Tibial artery (tissue), 4 donors: ENCODE measurements around the gene HLA-DQB1.
"Not testable (repeated sequence)": the region's sequence is repeated elsewhere in the genome, so short reads cannot be mapped to it uniquely, and the experiment has no call there.

Experiments used
- DNase-seq, 2 donors: peaks; one replicate each; pipeline ENCODE4 v3.0.0-alpha.2; 2019
- H3K27ac ChIP-seq, 2 donors: fragments of 200-600 bp; sonication (generic) in 1 of 2; 1 replicate in 1 of 2; 2 replicates in 1 of 2; pipeline ENCODE4 v1.5.1; 2018 to 2019; ENCODE audit warnings: mild to moderate bottlenecking in 1 of 2
- H3K27me3 ChIP-seq, 2 donors: fragments of 200-600 bp; sonication (generic) in 1 of 2; one replicate each; pipeline versions ENCODE4 v1.5.1 to v1.6.0; 2016 to 2019
- H3K36me3 ChIP-seq, 3 donors: fragments of 200-600 bp; sonication (generic) in 2 of 3; one replicate each; pipeline ENCODE4 v1.5.1; 2016 to 2019; ENCODE audit warnings: mild to moderate bottlenecking in 2 of 3
- H3K4me1 ChIP-seq, 4 donors: fragments of 200-600 bp; sonication (generic) in 2 of 4; 1 replicate in 3 of 4; 2 replicates in 1 of 4; pipeline ENCODE4 v1.5.1; 2016 to 2019
- H3K4me3 ChIP-seq, 2 donors: fragments of 200-600 bp; sonication (generic) in 1 of 2; 1 replicate in 1 of 2; 2 replicates in 1 of 2; pipeline ENCODE4 v1.5.1; 2018 to 2019; ENCODE audit warnings: mild to moderate bottlenecking in 2 of 2
- H3K9me3 ChIP-seq, 3 donors: fragments of 200-600 bp; sonication (generic) in 1 of 3; one replicate each; pipeline ENCODE4 v1.5.1; 2016 to 2019
- intact Hi-C: fragments of 100-400 bp; cut with DNase I; formaldehyde crosslinking; loops from one replicate; pipeline ENCODE4 v1.15.0; 2023; ENCODE audit warnings: low total_unique reads
- TF ChIP-seq, protein P1 (sequence below), 2 experiments: fragments of 200-600 bp in 1 of 2; fragments of 450-650 bp in 1 of 2; IDR thresholded peaks; one replicate each; pipeline ENCODE4 v1.5.1; 2017 to 2019; ENCODE audit warnings: antibody characterized with exemption in 2 of 2, mild to moderate bottlenecking in 1 of 2, moderate library complexity in 1 of 2

The HLA-DQB1 gene

DNA sequence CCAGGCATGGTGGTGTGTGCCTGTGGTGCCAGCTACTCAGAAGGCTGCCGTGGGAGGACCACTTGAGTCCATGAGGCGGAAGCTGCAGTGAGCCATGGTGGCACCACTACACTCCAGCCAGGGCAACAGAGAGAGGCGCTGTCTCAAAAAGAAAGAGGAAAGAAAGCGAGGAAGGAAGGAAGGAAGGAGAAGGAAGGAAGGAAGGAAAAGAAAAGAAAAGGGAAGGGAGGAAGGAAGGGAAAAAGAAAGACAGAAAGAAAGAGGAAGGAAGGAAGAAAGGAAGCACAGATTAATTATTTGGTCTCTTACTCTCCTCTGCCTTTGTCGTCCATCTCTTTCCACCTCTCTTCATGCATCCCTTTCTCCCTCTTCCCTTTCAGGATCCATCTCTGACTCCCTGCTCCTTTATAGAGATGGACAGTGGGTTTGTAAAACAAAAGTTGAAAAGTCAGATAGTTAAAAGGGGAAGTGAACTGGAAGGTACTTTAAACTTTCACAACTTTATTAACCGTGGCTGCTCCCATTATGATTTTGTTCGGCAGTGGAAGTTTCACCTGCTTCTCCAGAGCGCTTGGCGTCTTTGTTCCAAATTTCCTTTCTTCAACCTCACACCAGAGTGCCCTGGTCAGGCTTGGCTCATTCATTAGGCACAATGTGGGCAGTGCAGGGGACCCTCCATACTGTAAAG lies 27.8 kb downstream of the HLA-DQB1 start:
- Histone ChIP-seq H3K27ac (no peak overlapping the region), H3K4me3 (no peak overlapping the region), H3K36me3 (no peaks in the 10 kb centered on the region), H3K4me1 (no peaks in the 10 kb centered on the region), H3K27me3 (no peaks in the 10 kb centered on the region), H3K9me3 (no peaks in the 10 kb centered on the region)
- no peak for DNase-seq
- intact Hi-C loops, result no loop called here
- TF ChIP-seq, protein P1, sequence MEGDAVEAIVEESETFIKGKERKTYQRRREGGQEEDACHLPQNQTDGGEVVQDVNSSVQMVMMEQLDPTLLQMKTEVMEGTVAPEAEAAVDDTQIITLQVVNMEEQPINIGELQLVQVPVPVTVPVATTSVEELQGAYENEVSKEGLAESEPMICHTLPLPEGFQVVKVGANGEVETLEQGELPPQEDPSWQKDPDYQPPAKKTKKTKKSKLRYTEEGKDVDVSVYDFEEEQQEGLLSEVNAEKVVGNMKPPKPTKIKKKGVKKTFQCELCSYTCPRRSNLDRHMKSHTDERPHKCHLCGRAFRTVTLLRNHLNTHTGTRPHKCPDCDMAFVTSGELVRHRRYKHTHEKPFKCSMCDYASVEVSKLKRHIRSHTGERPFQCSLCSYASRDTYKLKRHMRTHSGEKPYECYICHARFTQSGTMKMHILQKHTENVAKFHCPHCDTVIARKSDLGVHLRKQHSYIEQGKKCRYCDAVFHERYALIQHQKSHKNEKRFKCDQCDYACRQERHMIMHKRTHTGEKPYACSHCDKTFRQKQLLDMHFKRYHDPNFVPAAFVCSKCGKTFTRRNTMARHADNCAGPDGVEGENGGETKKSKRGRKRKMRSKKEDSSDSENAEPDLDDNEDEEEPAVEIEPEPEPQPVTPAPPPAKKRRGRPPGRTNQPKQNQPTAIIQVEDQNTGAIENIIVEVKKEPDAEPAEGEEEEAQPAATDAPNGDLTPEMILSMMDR (IDR thresholded peaks at IDR 0.05), result no peak

DNA sequence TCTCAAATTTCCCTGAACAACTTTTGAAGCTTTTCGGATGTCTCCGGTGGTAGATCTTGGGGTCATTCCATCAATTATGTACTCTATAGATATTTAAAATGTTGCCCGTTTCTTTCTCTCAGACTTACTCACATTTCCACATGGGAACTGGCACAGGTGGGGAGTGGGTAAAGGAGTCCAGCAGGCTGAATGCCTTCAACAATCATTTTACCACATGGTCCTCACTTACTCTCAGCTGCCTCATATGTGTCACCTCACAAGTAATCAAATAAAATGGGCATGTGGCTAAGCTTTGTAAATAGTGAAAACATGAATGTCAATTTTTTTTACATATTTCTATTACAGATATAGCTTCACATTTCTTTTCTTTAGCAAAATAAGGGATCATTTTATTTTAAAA lies 28.6 kb downstream of the HLA-DQB1 start:
- intact Hi-C loops, result no loop called here
- TF ChIP-seq, protein P1 (IDR thresholded peaks at IDR 0.05), result no peak
- no peaks in the 10 kb centered on the region for H3K27me3 ChIP-seq

DNA sequence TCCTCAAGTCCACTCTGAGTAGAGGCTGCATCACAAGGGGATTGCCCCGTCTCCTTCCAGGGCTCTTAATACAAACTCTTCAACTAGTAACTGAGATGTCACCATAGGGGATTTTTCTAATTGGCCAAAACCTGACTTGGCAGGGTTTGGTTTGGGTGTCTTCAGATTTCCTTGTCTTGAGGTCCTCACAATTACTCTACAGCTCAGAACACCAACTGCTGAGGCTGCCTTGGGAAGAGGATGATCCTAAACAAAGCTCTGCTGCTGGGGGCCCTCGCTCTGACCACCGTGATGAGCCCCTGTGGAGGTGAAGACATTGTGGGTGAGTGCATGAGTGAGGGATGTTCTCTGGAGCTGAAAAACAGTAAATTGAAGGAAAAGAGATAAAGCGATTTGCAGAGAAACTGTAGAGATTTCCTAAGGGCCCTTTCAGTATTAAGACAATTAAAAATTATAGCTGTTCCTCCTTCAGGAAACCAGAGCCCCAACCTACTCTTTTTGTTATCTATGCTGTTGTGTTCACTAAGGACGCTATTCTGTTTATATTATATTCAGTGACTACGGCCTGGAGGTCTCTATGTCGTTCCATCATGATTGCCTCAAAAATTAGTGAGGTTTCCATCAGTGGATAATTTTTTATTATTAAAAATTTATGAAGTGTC lies 29.1 kb downstream of the HLA-DQB1 start, which contains the start of gene HLA-DQA1:
Gene HLA-DQA1, plus strand, starts transcription at position 188 of the 662 bp plus-strand sequence. Its CDS starts 53 bp downstream, at position 241.
- TF ChIP-seq, protein P1 (IDR thresholded peaks at IDR 0.05), result no peak
- H3K27ac ChIP-seq, result no peak within 1 kb of the TSS
- no peaks in the 10 kb centered on the region for H3K27me3 ChIP-seq
- no peaks in the 10 kb centered on the region for H3K4me1 ChIP-seq
- intact Hi-C loops, result no loop called here
- no peaks in the 10 kb centered on the region for H3K9me3 ChIP-seq
- peak in 1 of 2 donors; percentile 20 for DNase-seq
- H3K4me3 ChIP-seq, result no peak within 1 kb of the TSS
- H3K36me3 ChIP-seq, result no peaks in the 10 kb centered on the region

More for the DNA sequence above, 28.6 kb downstream of the HLA-DQB1 start:
- Histone ChIP-seq H3K27ac (no peak overlapping the region), H3K4me1 (no peaks in the 10 kb centered on the region), H3K36me3 (no peaks in the 10 kb centered on the region), H3K4me3 (no peak overlapping the region), H3K9me3 (no peaks in the 10 kb centered on the region)
- no peak for DNase-seq

DNA sequence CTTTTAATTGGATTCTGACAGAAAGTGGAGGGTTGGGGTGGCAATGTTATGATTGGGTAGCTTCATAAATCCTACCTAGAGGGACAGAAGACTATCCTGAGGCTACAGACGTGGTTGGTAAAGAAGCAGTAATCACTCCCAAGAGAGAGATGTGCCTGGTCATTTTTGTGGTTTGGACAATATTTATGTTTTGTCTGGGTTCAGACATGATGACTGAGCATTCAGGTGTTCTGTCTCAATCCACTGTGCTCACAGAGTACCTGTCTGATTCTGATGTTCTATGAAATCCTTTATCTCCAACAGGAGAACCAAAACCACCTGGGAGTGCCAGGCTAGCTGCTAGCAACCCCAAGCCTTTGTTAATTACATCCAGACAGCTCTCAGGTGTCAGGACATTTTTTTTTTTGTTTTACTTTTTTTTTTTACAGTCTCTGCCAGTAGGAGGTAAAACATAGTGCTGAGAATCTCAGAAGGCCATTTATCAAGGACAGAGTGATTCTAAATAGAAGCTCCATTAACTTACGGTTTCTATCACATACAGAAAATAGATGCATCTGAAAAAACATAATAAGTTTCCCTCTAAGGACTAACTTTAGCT lies 30.8 kb downstream of the HLA-DQB1 start:
- no peak overlapping the region for H3K4me3 ChIP-seq
- no peak overlapping the region for H3K27ac ChIP-seq
- TF ChIP-seq, protein P1 (IDR thresholded peaks at IDR 0.05), result no peak
- no peaks in the 10 kb centered on the region for H3K27me3 ChIP-seq
- intact Hi-C loops, result no loop called here
- DNase-seq, result no peak
- no peaks in the 10 kb centered on the region for H3K9me3 ChIP-seq
- no peaks in the 10 kb centered on the region for H3K4me1 ChIP-seq
- H3K36me3 ChIP-seq, result no peaks in the 10 kb centered on the region

DNA sequence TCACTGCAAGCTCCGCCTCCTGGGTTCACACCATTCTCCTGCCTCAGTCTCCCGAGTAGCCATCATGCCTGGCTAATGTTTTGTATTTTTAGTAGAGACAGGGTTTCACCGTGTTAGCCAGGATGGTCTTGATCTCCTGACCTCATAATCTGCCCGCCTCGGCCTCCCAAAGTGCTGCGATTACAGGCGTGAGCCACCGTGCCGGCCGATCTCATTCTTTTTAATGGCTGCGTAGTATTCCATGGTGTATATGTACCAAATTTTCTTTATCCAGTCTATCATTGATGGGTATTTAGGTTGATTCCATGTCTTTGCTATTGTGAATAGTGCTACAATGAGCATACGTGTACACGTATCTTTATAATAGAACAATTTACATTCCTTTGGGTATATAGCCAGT lies 36.7 kb downstream of the HLA-DQB1 start:
- DNase-seq, H3K9me3 ChIP-seq, H3K27ac ChIP-seq, H3K4me3 ChIP-seq, H3K4me1 ChIP-seq, H3K27me3 ChIP-seq, intact Hi-C loops, H3K36me3 ChIP-seq: not testable (repeated sequence)

DNA sequence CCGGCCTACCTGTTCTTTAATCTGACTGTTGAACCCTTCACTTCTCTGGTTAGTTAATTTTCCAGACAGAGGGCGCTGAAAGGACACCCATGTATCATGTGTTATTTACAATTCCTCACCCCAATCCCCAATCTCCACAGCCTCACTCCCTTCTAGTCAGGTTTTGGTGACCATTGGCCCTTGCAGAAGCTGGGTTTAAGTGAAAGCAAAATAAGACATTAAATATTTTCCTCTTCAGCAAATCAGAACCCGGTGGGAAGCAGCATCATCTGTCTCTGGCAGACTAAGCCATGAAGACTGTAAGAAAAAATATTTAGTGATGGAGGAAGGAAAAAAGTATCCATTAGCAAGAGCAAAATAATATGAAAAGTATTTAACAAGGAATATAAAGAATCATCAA lies 38.6 kb downstream of the HLA-DQB1 start:
- Histone ChIP-seq H3K4me3 (no peak overlapping the region), H3K9me3 (no peaks in the 10 kb centered on the region), H3K36me3 (no peaks in the 10 kb centered on the region), H3K27me3 (no peaks in the 10 kb centered on the region), H3K4me1 (no peaks in the 10 kb centered on the region), H3K27ac (no peak overlapping the region)
- peak in 1 of 2 donors; percentile 40 for DNase-seq
- TF ChIP-seq, protein P1 (IDR thresholded peaks at IDR 0.05), result no peak
- intact Hi-C loops, result no loop called here
